Brain pericyte (primary cell): Measurements from ENCODE around the gene TBX2.

Experiments used
- DNase-seq: peaks from one replicate; pipeline ENCODE4 v3.0.0-alpha.2; 2012; ENCODE audit warnings: low read depth, low spot score

TBX2 gene

DNA sequence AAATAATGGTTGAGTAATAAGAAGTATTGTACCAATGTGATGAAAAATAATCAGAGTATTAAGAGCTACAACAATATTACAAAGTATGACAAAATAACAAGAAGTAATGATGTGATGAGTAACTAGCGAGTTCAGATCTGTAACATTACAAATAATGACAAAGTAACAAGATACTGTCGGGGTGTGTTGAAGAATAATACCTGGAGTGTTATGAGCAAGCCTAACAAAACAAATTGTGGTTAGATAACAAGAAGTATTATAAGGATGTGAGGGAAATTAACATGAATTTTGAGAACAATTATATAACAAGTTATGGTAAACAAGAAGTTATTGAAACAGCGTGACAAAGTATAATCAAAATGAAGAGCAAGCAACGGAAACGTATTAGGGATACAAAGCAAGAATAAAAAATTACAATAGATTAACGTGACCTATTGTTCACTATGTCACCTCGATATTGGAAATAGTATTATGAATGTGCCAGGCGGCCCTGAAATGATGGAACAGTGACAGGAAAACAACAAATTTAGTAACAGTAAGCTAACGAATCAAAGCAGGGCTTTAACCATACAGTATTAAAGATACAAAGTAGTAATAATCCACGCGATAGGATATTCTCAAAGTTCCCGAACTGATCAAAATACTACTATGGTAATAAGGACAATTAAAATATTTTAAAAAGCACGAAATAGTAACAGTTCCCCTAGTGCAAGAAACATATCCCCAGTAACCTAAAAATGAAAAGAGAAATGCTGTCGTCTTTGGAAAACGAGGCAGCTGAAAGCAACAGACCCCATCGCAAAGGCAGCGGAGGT lies 54.1 kb downstream of the TBX2 start:
- no peak for DNase-seq

DNA sequence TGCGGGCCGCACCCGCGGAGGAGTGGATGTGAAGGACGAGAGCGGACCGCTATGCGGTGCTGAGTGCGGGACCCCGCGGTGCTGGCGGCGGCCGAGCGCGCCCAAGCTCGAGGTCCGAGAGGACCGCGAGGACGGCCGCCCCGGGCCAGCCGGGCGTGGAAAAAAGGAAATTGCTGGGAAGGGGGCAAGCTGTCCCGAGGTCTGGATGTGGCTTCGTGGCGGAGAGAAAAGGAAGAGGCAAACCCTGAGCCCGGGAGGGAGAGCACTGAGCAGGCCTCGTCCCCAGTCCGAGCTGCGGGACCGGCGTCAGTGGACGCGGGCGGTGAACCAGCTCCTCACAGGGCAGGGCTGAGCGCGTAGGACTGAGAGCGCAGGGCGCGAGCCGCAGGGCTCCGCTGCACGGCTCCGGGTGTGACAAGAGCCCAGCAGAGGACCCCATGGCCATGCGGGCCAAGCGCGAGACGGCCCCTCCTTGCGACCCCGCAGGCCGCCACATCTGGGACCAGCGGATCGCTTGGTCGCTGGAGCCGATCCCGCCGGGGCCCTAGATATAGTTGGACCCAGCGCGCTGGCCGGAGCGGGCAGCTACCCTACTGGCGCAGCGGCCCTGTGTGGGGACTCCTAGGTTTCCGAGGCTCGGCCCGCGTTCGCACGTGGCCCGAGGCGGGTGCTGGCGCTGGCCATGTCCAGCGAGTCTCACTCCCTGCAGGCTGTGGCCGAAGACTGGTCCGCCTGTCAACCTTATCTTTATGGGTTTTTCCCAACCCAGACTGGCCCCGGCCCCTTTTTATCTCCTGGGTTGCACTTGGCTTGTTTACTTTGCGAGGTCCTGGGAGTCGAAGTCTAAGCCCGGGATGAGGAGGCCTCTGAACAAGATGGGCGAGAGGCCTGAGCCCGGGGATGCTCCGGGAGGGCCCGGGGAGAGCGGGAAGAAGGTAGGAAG lies 55.0 kb downstream of the TBX2 start:
- DNase-seq = no peak

DNA sequence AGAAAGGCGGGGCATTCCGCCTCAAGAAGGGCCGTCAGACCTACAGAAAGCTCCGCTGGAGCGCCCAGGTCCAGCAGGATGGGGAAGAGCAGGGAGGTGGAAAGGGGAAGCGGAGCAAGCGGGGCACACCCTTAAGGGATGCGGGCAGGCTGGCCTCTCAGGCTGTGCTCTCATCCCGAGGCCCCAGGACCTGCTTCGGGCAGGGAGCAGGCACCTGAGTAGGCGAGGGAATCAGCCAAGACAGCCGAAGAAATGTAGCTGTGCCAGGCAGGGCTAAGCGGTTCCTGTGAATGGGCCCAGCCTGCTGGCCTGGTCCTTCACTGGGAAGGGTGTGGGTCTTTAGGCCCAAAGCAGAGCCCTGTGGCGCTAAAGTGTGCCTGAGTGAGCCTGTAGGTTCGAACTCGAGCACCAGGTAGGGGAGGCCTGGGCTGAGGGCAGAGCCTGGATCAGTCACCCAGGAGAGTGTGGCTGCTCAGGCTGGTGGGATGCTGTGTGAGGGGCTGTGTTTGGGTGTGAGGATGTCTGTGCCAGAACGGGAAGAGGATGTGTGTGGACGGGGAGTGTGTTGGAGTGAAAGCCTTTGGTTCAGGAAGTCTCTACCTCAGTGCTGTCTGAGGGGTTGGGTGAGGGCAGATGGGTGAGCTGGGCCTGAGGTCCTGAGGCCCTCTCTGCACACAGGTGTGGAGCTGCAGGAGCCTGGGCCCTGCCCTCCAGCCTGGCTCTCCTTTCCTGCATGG lies 55.8 kb downstream of the TBX2 start:
- no peak for DNase-seq

DNA sequence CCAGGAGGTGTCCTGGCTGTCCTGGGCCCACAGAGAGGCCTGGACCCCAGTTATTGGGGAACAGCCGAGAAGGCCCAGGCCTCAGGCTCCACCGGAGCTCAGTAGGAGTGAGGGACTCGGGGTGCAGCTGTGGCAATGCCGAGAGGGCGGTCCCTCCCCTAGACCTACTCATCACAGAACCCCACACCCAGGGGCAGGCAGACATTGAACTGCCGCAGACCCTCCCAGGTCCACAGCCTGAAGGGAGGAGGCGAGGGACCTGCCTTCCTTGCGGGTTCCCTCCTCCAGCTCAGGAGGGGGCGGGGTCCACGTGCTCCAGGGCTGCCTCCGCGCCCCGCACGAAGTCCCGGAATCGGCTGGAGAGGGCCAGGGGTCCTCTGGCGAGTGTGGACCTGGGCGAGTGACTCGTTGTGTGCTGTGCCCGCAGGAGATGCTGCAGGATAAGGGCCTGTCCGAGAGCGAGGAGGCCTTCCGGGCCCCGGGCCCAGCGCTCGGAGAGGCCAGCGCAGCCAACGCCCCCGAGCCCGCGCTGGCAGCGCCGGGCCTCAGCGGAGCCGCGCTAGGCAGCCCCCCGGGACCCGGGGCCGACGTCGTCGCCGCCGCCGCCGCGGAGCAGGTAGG lies 56.5 kb downstream of the TBX2 start:
- no peak for DNase-seq

DNA sequence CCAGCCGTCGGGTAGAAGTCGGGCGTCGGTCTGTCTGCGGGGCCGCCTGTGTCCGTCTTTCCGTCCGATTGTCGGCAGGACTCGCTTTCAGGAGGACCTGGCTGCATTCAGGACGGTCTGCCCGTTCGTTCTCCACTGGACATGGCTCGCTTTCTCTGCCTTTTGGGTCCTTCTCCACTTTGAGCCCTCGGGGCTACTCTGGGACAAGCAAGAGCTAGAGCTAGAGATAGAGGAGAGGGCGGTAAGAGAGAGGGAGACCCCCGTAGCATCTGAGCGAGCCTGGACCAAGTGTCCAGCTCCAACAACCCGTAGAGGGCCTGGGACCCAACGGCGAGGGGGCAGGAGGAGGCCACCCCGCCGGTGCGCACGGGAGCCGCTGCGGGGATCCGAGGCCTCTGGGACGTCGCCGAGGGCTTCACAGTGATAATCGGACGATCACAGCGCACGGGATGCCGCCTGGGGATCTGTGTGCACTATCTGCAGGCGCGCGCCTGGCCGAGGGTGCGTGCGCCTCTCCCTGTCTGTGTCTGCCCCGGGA lies 57.1 kb downstream of the TBX2 start:
- DNase-seq = no peak

DNA sequence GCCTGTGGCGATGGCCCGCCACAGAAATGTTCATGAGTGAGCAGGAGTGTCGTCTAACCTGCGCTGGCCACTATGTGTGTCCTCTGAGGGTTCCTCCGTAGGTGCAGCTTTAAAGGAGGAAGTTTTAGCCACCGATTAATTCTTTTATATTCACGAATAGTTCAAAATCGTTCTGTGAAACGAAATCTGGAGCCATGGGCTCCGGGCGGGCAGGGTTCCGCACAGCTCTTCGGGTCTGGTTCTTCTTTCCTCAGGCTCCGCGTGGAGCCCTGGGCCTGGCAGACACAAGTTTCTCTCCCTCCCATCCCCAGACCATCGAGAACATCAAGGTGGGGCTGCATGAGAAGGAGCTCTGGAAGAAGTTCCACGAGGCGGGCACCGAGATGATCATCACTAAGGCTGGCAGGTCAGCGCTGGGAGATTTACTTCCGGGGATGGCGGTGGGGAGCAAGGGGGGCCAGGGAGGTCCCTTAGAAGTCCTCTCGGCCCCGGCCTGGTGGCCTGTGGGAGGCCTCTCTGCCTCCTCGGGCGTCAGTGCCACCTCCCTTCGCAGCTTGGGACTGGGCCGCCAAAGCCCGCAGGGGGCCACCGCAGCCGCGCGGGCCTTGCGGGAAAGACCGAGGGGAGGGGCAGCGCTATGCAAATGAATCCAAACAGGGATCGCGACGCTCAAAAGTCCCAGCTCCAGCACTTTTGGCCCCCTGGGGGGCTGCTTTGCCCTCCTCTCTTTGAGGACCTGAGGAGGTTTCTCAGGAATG lies 57.8 kb downstream of the TBX2 start:
- no peak for DNase-seq

DNA sequence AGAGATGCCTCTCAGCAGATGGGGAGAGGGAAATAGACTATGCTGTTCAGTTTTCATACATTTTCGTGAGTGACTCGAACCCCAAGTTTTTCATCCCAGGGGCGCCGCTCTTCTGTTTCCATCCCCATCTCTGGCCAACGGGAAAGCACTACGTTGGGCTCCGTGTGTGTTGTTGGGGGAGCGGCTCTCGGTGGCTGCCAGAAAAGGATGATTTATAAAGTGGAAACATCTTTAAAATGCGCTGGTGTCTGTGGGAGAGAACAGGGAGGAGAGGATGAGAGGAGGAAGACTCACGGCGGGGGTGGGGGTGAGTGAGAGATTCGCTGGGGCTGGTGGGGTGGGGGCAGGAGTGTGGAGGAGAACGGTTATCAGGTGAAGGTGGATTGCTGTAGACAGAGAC lies 58.4 kb downstream of the TBX2 start:
- DNase-seq = no peak

DNA sequence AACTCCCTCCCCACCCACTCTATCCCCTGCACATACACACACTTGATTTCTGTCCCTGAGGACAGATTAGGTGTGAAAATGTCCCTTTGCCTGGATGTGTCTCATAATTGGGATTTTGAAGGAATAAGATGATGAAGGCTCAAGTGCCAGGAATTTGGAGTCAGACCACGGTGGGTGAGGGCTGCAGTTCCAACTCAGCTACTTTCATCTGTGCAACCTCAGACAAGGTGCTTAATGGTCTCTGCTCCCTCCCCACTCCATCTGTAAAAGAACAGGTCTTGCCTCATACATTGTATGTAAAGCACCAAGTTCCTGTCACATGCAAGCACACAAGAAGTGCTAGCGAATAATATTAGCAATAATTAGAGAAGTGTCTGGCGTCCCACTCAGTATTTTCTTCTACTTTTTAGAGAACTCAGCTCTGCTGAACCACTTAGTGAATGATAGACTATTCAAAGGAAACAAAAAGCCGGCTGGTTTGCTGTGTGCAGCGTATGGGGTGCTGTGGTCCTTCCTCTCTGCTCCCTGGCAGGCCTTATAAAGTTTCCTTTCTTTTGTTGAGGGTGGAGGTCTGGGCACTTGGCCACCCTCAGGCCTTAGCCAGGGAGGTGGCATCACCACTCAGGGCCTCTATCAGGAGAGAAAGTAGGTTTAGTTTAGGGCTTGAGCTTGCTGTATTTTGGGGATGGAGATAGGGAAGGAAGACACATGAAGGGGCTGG lies 58.9 kb downstream of the TBX2 start:
- DNase-seq = no peak
